Measurements from ENCODE around the gene KLHDC8A.

- TF ChIP-seq CTCF (IDR thresholded peaks at IDR 0.05) (no peak), POLR2A (IDR thresholded peaks at IDR 0.05) (no peak)
Measured at GRCh38 chr1:205345761-205346160, 11.0 kb downstream of the KLHDC8A start.
